Body of pancreas (tissue), 4 donors: ENCODE data around the gene ETHE1.

ENCODE experiments used
- POLR2A ChIP-seq, 3 donors: fragments of 450-650 bp; IDR thresholded peaks; one replicate each; pipeline ENCODE4 v1.6.1; 2016; ENCODE audit warnings: antibody characterized with exemption in 3 of 3, mild to moderate bottlenecking in 2 of 3
- TF ChIP-seq, protein P1 (sequence below), 7 experiments: fragments of 450-650 bp in 4 of 7; fragments of 200-600 bp in 3 of 7; sonication (generic) in 3 of 7; IDR thresholded peaks; one replicate each; pipeline ENCODE4 v1.5.1; 2016 to 2019; ENCODE audit warnings: antibody characterized with exemption in 7 of 7

DNA sequence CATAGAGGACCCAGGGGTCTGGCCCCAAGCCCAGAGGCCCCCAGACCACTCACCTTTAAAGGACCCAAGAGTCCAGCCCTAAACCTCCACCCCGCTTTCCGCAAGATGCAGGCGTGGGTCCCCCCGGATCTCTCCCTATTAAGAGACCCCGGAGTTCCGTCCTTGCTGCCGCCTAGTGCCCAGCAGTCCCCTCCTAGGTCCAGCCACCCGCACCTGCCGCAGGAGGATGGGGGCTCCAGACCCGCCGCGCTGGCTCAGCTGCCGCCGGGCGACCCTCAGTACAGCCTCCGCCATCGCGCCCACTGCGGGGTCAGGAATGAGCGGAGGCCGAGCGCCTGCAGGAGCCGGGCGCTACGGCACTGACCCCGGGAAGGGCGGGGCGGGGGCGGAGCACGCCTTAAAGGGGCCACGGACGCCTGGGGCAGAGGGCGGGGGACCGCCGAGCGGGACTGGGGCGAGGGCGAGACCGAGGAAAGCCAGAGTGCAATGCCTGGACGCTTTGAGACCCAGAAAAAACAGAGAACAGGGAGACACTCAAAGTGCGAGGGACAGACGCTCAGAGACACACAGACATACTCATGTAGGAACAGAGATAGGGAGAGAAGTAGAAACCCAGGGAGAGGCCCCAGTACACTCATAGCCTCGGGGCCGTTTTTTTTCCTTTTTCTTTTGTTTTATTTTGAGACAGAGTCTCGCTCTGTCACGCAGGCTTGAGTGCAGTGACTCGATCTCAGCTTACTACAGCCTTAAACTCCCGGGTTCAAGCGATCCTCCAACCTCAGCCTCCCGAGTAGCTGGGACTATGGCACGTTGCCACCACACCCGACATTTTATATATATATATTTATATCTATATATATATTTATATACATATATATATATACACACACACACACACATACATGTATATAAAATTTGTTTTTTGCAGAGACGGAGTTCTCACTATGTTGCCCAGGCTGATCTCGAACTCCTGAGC is at the start of gene ETHE1:
- TF ChIP-seq, protein P1, sequence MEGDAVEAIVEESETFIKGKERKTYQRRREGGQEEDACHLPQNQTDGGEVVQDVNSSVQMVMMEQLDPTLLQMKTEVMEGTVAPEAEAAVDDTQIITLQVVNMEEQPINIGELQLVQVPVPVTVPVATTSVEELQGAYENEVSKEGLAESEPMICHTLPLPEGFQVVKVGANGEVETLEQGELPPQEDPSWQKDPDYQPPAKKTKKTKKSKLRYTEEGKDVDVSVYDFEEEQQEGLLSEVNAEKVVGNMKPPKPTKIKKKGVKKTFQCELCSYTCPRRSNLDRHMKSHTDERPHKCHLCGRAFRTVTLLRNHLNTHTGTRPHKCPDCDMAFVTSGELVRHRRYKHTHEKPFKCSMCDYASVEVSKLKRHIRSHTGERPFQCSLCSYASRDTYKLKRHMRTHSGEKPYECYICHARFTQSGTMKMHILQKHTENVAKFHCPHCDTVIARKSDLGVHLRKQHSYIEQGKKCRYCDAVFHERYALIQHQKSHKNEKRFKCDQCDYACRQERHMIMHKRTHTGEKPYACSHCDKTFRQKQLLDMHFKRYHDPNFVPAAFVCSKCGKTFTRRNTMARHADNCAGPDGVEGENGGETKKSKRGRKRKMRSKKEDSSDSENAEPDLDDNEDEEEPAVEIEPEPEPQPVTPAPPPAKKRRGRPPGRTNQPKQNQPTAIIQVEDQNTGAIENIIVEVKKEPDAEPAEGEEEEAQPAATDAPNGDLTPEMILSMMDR (IDR thresholded peaks at IDR 0.05), result peak in 1 of 7 experiments; percentile 10
- peak; percentile 65 to 82 (median 79) for TF ChIP-seq POLR2A (IDR thresholded peaks at IDR 0.05)
